ENCODE results near the gene SGK1.
"Not testable (repeated sequence)": the region's sequence is repeated elsewhere in the genome, so short reads cannot be mapped to it uniquely, and the experiment has no call there.

Gene SGK1

DNA sequence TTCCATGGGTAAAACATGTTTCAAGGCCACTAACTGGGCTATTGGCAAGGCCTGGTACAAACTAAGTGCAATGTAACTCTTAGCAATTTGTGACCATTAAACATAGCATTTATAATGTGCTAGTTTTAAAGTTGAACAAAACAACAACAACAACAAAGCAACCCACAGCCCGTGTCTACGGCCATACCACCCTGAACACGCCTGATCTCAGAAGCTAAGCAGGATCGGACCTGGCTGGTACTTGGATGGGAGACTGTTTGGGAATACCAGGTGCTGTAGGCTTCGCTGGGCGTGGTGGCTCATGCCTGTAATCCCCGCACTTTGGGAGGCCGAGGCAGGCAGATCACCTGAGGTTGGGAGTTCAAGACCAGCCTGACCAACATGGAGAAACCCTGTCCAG lies 61.0 kb downstream of the SGK1 start:
- Histone ChIP-seq H3K27me3 (replicated peaks) (no peaks in the 10 kb centered on the region), H3K4me3 (ENCODE audit: low read depth, low read length) (no peak overlapping the region), H3K27ac (no peak overlapping the region), H3K36me3 (replicated peaks) (no peaks in the 10 kb centered on the region)
- no peak for DNase-seq
- in situ Hi-C loops (cut with HindIII; ENCODE audit: low pct_ligation_motif_present, low sequenced_read_pairs): no loop called here
- TF ChIP-seq, protein P1, sequence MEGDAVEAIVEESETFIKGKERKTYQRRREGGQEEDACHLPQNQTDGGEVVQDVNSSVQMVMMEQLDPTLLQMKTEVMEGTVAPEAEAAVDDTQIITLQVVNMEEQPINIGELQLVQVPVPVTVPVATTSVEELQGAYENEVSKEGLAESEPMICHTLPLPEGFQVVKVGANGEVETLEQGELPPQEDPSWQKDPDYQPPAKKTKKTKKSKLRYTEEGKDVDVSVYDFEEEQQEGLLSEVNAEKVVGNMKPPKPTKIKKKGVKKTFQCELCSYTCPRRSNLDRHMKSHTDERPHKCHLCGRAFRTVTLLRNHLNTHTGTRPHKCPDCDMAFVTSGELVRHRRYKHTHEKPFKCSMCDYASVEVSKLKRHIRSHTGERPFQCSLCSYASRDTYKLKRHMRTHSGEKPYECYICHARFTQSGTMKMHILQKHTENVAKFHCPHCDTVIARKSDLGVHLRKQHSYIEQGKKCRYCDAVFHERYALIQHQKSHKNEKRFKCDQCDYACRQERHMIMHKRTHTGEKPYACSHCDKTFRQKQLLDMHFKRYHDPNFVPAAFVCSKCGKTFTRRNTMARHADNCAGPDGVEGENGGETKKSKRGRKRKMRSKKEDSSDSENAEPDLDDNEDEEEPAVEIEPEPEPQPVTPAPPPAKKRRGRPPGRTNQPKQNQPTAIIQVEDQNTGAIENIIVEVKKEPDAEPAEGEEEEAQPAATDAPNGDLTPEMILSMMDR (IDR thresholded peaks at IDR 0.05; ENCODE audit: low read depth, low read length, missing control alignments): no peak

DNA sequence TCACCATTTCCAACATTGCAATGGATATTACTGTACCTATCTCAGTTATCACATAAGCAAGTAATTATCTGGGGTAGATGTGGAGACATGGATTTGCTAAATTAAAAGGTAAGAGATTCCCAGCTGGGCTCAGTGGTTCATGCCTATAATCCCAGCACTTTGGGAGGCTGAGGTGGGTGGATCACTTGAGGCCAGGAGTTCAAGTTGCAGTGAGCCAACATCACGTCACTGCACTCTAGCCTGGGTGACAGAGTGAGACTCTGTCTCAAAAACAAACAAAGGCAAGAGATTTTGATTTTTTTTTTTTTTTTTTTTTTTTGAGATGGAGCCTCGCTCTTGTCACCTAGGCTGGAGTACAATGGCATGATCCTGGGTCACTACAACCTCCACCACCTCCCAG lies 62.6 kb downstream of the SGK1 start:
- H3K4me3 ChIP-seq (ENCODE audit: low read depth, low read length): not testable (repeated sequence)

DNA sequence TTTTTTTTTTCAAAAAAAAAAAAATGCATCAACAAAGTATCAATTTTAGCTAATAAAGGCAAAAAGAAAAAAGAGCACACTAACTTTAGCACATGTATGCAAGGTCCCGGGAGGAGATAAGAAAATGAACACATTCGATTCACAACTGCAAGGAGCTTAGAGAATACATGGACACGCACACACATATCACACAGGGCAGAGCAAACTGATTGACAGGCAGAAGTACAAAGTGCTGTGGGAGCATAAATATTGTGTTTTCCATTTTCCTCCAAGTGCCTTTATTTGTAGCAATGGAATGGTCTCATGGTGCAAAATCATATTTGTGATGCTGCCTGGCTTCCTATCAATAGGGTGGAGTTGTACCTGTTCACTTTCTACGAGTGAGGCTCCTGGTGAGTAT lies 63.8 kb downstream of the SGK1 start:
- no peak for DNase-seq
- TF ChIP-seq, protein P1 (IDR thresholded peaks at IDR 0.05; ENCODE audit: low read depth, low read length, missing control alignments): no peak
- no peak overlapping the region for H3K4me3 ChIP-seq (ENCODE audit: low read depth, low read length)
- in situ Hi-C loops (cut with HindIII; ENCODE audit: low pct_ligation_motif_present, low sequenced_read_pairs): no loop called here
- H3K27ac ChIP-seq: no peak overlapping the region
- H3K36me3 ChIP-seq (replicated peaks): no peaks in the 10 kb centered on the region
- H3K27me3 ChIP-seq (replicated peaks): no peaks in the 10 kb centered on the region

More for the DNA sequence above, 62.6 kb downstream of the SGK1 start:
- in situ Hi-C loops (cut with HindIII; ENCODE audit: low pct_ligation_motif_present, low sequenced_read_pairs); H3K27ac ChIP-seq; H3K36me3 ChIP-seq (replicated peaks); DNase-seq; H3K27me3 ChIP-seq (replicated peaks): not testable (repeated sequence)

DNA sequence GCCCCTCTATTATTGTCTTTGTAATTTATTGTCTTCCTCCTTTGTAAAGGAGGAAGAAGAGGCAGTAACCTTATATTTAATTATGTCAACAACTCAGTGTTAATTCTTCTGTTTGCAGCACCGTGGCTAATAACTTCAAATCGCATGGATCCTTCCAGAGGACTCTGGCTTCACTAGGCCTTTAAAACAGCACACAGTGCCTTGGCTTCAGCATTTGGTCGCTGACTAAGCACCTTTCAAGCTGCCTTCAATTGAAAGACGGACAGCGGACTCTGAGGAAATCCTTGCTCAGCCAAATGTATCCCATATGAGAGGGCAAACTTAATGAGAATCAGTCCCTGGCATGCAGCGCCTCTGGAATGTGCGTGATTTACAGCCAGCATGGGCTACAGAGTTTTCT lies 64.2 kb downstream of the SGK1 start:
- TF ChIP-seq, protein P1 (IDR thresholded peaks at IDR 0.05; ENCODE audit: low read depth, low read length, missing control alignments): no peak
- H3K4me3 ChIP-seq (ENCODE audit: low read depth, low read length): no peak overlapping the region
- no peaks in the 10 kb centered on the region for H3K27me3 ChIP-seq (replicated peaks)
- H3K36me3 ChIP-seq (replicated peaks): no peaks in the 10 kb centered on the region
- no peak for DNase-seq
- in situ Hi-C loops (cut with HindIII; ENCODE audit: low pct_ligation_motif_present, low sequenced_read_pairs): no loop called here
- no peak overlapping the region for H3K27ac ChIP-seq

GRCh38 chr6:134251320-134251719 lies 66.6 kb downstream of the SGK1 start:
- DNase-seq: no peak

DNA sequence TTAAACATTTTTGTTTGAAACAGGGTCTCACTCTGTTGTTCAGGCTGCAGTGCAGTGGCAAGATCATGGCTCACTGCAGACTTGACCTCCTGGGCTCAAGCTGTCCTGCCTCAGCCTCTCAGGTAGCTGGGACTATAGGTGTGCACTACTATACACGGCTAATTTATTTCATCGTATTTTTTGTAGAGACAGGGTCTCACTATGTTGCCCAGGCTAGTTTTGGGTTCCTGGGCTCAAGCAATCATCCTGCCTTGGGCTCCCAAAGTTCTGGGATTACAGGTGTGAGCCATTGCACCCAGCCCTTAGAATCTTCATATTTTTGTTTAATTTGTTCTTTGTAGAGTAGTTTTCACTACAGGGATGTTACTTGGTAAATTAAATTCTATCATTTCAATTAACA lies 67.1 kb downstream of the SGK1 start:
- Histone ChIP-seq H3K4me3 (ENCODE audit: low read depth, low read length) (no peak overlapping the region), H3K27ac (no peak overlapping the region), H3K36me3 (replicated peaks) (no peaks in the 10 kb centered on the region), H3K27me3 (replicated peaks) (no peaks in the 10 kb centered on the region)
- in situ Hi-C loops (cut with HindIII; ENCODE audit: low pct_ligation_motif_present, low sequenced_read_pairs): no loop called here
- DNase-seq: no peak
- TF ChIP-seq, protein P1 (IDR thresholded peaks at IDR 0.05; ENCODE audit: low read depth, low read length, missing control alignments): no peak

More at GRCh38 chr6:134251320-134251719, 66.6 kb downstream of the SGK1 start:
- TF ChIP-seq, protein P1 (IDR thresholded peaks at IDR 0.05; ENCODE audit: low read depth, low read length, missing control alignments): no peak
- Histone ChIP-seq H3K27ac (no peak overlapping the region), H3K27me3 (replicated peaks) (no peaks in the 10 kb centered on the region), H3K4me3 (ENCODE audit: low read depth, low read length) (no peak overlapping the region), H3K36me3 (replicated peaks) (no peaks in the 10 kb centered on the region)
- in situ Hi-C loops (cut with HindIII; ENCODE audit: low pct_ligation_motif_present, low sequenced_read_pairs): no loop called here
